Fibroblast of skin of scalp (primary cell): Measurements from ENCODE around the gene PAX2.

Source experiments
- DNase-seq: peaks from one replicate; pipeline ENCODE4 v3.0.0-alpha.2; 2013

Gene PAX2

GRCh38 chr10:100724531-100725027 lies 20.8 kb upstream of the PAX2 start:
- DNase-seq: no peak

DNA sequence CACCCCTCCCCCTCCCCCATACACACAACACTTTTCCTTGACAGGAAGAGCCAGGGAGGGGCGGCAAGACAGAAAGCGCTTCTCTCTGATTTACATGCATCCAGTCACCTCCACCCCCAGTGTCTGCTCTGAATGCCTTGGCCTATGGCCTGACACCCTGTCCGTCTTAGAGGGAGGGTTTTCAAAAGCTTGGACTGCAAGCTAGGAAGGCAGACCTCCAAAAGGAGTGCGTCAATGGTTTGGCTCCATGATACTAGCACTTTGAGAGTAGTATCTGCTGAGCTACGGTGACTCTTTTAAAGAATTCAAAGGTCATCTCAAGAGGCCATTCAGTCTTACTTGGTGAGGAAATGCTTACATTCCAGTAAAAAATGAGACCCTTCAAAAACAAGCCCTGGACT lies 20.3 kb upstream of the PAX2 start:
- peak; percentile 19 for DNase-seq

GRCh38 chr10:100725869-100726426 lies 19.4 kb upstream of the PAX2 start:
- DNase-seq: no peak

DNA sequence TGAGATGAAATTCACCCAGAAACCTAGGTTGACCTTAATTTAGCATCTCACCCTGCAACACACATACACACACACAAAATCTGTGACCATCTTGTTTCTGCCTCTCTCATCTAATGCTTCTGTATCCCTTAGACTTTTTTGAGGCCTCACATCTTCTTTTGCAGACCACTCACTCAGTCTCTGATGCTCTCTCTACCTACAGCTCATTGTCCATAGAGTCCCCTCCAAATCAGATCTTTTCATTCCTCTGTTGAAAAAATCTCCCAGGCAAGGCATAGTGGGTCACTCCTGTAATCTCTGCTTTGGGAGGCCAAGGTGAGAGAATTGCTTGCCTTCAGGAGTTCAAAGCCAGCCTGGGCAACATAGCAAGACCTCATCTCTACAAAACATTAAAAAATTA lies 17.6 kb upstream of the PAX2 start:
- DNase-seq: no peak

DNA sequence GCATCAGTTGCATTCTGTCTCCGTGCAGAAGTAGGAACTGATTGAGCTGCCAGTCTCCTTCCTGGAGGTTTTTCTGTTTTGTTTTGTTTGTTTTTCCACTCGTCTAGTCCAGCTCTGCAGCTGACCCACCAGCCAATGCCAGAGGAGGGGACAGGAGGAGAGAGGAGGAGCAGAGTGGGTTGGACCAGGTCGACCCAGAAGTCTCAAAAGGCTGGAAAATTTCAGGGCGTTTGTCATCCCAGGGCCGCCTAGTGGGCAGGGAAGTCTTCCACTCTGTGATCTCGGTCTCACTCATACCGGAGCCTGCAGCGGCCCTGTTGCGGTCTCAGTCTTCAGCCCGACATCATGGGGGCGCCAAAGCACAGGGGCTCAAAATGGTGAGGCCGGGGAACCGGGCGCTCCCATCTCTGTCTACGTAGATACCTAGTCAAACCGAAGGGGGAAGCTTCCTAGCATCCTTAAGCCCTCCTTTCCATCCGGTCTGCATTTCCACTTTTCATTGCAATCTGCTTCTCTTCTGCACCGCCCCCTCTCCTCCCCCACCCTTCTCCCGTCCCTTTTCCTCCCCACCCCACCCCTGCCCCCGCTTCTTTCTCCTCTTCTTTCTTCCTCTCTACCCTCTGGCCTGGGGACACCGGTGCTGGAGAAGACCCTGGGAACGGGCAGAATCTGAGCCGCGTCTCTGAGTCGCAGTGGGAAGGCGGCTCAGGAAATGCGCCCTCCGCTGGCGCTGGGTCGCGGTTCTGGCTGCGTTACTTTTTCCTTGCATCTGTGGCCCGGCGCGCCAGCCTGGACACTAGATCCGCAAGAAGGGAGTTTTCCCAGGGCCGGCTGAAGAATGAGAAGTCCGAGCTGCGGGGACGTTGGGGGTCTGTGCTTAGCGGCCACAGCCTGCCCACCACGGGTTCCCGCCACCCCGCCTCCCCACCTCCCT lies 16.2 kb upstream of the PAX2 start:
- DNase-seq: peak; percentile 9

GRCh38 chr10:100729862-100730724 lies 15.3 kb upstream of the PAX2 start:
- DNase-seq: no peak

DNA sequence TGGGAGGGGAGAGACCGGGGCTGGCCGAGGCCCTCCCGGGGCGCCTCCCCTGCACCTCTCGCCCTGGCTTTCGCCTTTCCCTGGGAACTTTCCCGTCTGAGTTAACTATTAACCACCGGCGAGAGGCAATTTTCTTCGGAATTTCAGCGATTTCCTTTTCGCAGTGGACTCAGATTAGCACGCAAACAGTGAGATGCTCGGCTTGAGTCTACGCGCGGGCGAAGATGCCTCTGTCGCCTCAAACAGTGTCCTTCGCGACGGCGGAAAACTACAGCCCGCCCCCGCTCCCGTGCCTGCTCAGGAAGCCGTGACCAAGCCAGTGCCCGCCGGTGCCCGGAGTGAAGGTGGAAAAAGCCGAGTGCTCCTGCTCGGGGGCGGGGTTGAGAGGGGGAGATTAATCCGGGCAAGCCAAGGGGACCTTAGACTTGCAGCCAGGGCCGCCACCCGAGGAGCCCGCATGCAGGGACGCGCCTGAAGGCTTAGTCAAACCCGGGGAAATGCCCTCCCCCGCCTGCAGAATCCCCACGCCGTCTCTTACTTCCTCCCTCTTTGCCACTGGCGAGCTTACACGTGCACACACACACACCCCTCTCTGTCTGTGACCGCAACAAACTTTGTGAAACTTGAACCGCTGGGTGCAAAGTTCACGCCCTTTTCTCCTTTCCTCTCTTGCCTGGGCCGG lies 14.5 kb upstream of the PAX2 start:
- peak; percentile 47 for DNase-seq

GRCh38 chr10:100731407-100732240 lies 13.8 kb upstream of the PAX2 start:
- DNase-seq: no peak

DNA sequence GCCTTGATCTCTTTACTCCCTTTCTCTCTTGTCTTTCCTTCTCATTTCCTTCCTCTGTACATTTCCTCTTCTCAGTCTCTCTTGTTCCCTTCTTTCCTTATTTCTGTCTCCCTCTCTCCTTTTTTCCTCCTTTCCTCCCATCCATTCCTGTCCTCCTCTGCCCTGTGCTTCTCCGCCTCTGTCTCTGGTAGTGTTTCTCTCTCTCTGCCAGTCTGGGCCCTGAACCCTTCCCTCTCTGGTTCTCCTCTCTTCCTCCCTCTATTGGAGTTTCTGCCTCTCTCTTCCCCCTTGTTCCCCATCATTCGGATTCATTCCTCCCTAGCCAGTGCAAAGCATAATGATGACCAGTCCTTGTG lies 13.2 kb upstream of the PAX2 start:
- DNase-seq: no peak

- DNase-seq: no peak
Observed at GRCh38 chr10:100733329-100733728, 12.1 kb upstream of the PAX2 start.

- no peak for DNase-seq
Observed at GRCh38 chr10:100734295-100735086, 10.9 kb upstream of the PAX2 start.

DNA sequence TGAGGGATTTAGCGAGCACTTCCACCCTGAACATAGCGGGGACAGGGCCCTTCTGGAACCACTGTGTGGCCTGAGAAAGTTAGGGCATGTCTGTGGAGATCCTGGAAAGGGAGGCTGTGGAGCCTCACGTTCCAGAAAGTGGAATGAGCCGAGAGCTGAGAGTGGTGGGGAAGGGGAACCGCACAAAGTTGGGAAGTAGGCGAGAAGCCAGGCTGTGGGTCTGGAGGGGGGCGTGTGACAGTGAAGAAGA lies 10.4 kb upstream of the PAX2 start:
- DNase-seq: no peak

DNA sequence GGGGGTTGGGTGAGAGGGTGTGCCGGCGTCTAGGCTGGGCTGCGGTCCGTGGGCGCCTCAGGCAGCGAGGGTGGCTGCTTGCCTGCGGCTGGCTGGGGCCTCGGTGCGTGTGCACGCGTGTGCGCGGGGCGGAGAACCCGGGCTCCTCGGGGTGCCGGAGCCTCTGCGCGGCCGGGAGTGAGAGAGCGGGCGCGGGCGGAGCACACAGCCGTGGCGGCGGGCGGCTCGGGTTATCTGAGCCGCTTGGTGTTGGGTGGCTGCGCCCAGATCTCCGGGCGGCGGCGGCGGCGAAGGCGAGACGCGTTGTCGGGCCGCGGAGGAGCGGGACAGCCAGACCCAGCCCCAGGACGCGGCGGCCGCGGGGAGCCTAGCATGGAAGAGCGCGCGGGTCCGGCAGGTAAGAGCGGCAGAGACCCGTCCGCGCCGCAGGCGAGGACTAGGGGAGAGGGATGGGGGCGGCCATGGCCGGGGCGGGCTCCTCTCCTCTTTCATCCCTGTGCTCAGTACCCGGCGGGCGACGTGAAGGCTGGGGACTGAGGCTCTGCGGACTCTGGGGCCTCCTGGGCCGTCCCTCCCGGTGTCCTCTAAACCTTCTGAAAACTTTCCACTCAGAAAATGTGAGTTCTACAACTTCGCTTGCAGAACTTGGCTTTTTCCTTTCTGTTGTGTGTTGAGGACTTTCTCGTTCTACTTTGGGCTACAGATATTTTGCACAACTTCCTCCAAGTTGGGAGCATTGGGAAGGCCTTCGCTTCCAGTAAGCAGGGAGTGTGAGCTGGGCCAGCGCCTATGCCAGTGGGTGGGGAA lies 9.8 kb upstream of the PAX2 start:
- no peak for DNase-seq

DNA sequence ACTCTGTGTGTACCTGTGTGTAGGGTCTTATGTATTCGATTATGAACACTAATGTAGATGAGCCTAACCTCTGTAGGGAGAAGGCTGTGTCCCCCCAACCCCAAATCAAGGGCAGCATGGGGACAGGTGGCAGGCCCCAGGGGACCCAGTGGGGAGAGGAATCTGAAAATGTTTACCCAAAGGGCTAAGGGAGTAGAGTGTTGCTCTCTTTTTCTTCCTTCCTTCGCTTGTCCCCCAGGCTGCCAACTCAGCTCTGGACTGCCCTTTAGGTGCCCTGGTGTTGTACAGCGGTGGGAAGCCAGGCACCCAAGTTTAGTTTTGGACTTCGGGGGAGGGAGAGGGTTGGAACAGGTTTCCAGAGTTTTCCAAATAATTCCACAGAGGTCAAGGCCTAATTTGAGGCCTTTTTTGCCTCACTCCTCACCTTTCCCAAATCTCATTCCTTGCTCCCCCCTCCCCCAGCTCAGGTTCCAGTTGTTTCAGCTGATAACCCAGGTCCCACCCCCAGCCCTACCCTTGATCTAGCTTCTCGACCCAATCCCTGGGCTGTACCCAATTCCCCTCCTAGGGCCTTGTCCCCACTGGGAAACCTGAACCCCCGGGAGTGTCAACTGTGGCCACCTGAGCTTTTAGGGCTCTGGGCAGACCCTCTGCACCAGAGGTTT lies 9.1 kb upstream of the PAX2 start:
- DNase-seq: no peak

GRCh38 chr10:100736809-100737354 lies 8.5 kb upstream of the PAX2 start:
- no peak for DNase-seq

- DNase-seq: no peak
Observed at GRCh38 chr10:100737355-100738054, 7.9 kb upstream of the PAX2 start.

GRCh38 chr10:100738055-100738827 lies 7.1 kb upstream of the PAX2 start:
- no peak for DNase-seq
